HuH-7 (cell line): ENCODE measurements around the gene KLHL8.
"Not testable (repeated sequence)": the region's sequence is repeated elsewhere in the genome, so short reads cannot be mapped to it uniquely, and the experiment has no call there.

Experiments
- DNase-seq: peaks from one replicate; pipeline ENCODE4 v3.0.0; 2011; ENCODE audit warnings: low spot score

KLHL8 gene

GRCh38 chr4:87228262-87228860 is 7.9 kb upstream of the KLHL8 start:
- peak; percentile 32 for DNase-seq

- no peak for DNase-seq
These were observed 7.3 kb upstream of the KLHL8 start for GRCh38 chr4:87227751-87228151.

GRCh38 chr4:87225936-87226335 is 5.5 kb upstream of the KLHL8 start:
- no peak for DNase-seq

DNA sequence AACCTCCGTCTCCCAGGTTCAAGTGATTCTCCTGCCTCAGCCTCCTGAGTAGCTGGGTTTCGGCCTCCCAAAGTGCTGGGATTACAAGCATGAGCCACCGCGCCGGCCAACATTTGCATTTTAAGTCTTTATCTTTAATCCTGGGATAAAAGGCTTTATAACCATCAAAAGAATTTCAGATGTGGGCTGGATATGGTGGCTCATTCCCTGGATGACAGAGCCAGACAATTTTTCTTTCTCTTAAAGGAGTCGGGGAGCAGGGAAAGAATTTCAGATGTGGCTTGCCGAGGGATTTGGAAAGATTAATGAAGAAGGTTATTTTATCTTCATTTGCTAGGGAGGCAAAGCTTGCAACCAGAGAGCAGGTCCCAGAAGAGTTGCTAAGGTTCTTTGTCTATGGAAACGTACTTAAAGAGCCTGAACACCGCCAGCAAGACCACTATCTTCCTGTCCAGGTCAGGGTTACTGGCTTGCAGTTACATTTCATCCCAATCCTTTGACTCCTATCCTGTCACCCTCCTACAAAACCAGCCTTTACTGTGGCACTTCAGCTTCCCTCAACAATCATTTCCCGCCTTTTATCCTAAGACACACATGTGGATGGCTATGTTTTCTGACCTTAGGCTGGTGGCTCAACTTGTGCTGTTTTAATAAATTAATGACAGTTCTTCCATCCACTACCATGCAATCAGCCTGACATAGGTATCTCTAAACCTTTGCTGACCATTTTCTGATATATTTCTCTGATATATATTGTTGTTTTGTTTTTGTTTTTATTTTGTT is 3.9 kb upstream of the KLHL8 start:
- no peak for DNase-seq

DNA sequence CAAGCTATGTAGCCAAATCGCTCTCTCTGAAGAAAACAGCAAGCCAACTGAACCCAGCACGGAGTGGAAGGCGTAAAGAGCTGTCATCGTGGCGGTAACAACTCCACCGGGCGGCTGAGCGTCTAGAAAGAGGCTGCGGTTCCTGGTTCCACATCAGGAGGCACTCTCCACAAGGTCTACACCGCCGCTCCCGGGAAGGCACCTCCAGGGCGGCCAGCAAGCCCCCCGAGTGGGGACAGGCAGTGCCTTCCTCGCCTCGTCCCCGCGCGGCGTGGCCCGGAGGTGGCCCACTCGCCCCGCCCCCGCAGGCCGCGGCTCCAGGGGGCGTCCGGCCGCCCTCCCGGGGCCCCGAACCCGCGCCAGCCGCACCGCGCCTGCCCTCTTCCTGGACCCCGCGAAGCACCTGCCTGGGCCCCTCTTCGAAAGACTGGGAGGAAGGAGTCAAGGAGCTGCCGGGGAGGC is 755 bp downstream of the KLHL8 start:
- DNase-seq: peak; percentile 20

GRCh38 chr4:87217235-87217763 is 3.1 kb downstream of the KLHL8 start:
- DNase-seq: not testable (repeated sequence)

DNA sequence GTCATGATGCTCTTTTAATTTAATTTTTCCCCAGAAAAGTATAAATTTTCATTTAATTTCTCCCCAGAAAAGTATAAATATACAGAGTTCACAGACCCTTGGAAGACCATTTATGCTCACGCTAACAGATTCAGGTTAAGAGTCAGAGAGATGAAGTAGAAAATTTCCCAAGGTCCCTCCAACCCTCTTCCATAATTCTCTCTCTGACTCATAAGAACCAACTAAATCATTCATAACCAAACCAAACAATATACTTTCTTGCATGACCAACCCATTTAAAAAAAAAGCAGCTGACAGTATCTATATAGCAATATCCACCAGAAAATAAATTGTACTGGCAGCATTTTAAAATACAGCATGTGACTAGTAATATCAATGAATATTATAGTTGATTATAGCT is 3.9 kb downstream of the KLHL8 start:
- DNase-seq: no peak

DNA sequence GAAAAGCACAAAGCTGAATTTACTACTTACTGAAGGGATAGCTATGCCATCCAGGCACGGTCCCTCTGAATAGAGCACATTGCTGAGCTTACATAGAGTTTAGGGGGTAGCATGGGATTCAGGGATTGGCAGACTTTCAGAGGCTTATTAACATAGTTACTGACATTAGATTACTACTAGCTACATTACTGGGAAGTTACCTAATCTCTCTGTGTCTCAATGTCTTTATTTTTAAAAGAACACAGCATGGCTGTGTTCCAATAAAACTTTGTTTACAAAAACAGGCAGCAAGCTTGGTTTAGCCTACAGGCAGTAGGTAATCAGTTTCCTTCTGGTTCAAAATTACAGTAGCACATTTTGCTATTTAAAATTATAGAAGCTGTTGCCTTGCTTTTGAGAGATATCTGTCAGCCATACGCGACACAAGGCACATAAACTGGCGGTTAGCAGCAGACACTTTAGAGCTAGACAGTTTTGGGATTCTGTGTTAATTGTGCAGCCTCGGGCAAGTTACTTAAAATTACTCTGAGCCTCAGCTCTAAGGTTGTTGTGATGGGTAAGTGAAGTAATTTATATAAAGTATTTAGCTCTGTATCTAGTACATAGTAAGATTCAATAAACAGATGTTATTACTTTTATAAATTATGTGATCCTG is 6.9 kb downstream of the KLHL8 start:
- no peak for DNase-seq

- DNase-seq: no peak
These were observed 9.0 kb downstream of the KLHL8 start for GRCh38 chr4:87211249-87211952.

GRCh38 chr4:87209696-87210095 is 10.7 kb downstream of the KLHL8 start:
- no peak for DNase-seq

DNA sequence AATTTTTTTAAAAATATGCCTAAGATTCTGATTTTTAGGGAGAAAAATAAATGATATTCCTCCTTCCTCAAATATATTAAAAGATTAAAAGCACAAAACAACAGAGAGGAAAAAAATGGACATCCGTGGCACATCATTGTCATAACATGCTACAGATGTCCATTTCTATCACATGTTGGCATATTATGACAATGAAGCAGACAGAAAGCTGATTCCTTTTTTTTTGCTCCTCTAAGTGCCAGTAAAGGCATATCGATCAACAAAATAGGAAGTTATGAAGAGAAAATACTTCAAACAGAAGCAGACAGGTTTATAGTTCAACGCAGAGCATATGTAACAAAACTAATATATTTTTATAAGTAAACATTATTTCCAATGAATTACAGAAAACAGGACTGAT is 11.2 kb downstream of the KLHL8 start:
- no peak for DNase-seq

GRCh38 chr4:87204559-87204958 is 15.9 kb downstream of the KLHL8 start:
- no peak for DNase-seq

DNA sequence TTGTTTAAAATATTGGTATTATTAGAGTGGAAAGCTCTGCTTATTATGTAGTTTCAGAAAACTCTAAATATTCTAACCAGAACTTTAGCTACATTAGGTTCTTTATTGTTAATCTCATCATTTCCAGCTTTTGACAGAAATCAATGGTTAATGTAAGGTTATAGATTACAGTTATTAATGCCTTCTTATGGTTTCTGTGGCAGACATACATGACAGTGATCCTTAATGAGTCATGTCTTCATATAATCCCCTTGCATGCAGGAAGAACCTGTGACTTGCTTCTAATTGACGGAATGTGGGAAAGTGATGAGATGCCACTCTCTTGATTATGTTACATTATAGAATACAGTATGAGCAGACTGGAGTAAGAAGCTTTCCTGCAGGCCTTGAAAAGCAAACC is 23.5 kb downstream of the KLHL8 start:
- DNase-seq: no peak

DNA sequence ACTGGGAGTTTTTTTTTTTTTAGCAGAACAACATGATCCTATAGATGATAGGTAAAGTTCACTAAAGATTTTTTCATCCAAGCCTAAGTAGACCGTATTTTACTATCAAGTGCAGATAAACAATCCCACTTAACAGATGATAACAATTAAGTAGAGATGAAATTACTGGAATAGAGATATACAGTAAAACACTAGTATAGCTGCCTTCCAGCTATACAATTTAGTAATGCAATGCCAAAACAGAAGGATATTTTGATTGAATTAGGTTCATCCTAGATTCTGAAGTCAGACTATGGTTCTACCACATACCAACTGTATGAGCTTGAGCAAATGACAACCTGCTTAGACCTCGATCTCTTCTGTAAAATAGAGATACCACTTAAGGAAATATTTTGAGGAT is 24.3 kb downstream of the KLHL8 start:
- no peak for DNase-seq

GRCh38 chr4:87193958-87194675 is 26.3 kb downstream of the KLHL8 start:
- DNase-seq: no peak

GRCh38 chr4:87192145-87192919 is 28.1 kb downstream of the KLHL8 start:
- DNase-seq: no peak

DNA sequence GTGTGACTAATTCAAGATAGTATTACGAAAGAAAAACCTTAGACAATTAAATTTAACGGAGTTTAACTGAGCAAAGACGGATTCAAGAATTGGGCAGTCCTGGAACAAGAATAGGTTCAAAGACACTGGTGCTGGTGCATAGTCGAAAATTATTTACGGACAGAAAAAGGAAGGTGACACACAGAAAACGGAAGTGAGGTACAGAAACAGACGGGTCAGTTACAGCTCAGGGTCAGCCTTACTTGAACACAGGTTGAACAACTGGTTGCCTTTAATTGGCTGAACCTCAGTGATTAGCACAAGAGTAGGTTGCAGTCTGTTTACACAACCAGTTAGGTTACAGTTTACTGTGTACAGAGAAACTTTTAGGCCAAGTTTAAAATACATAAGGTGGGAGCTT is 31.5 kb downstream of the KLHL8 start:
- no peak for DNase-seq

- DNase-seq: no peak
These were observed 32.4 kb downstream of the KLHL8 start for GRCh38 chr4:87188048-87188447.

DNA sequence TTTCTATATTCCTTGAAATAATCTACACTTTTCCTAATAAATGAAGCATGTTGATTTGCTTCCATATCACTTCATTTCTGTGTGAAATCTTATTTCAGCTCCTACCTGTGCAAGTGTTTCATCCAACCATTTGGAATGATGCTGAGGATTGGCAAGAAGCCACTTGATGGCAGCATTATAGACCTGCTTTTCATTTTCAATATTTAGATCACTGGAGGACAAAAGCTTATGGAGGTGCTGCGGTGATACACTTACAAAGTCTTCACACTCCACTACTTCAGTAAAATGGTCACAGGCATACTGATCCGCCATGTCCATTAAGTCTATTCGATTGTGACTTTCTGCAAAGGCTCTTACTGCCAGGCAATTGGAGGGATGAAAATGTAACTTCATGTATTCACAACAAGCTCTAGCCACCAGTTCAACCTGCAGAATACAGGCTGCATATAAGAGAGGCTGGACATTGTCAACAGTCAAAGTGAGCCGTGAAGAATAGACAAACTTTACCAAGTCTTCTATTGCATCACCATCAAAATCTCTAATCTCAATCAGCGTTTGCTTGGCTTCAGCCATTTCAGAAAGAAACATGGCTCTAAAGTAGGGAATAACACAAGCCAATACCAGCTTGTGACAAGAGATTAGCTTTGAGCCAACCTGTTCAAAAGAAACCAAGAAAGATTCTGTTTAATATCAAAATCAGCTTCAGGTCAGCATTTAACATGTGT is 35.1 kb downstream of the KLHL8 start:
- DNase-seq: no peak

- no peak for DNase-seq
These were observed 39.7 kb downstream of the KLHL8 start for GRCh38 chr4:87180767-87181166.
